Ishikawa (cell line): ENCODE measurements around the gene MAPKBP1.

Experiments used
- CEBPB ChIP-seq: IDR thresholded peaks from 2 replicates; pipeline ENCODE4 v1.6.1; 2012
- CREB1 ChIP-seq: IDR thresholded peaks from 2 replicates; pipeline ENCODE4 v1.6.1; 2012; ENCODE audit warnings: low read depth
- EGR1 ChIP-seq: IDR thresholded peaks from 2 replicates; pipeline ENCODE4 v1.6.1; 2012
- EP300 ChIP-seq: IDR thresholded peaks from 2 replicates; pipeline ENCODE4 v1.6.1; 2012; ENCODE audit warnings: borderline replicate concordance
- FOXM1 ChIP-seq: IDR thresholded peaks from 2 replicates; pipeline ENCODE4 v1.6.1; 2012; ENCODE audit warnings: low read depth, borderline replicate concordance
- NFIC ChIP-seq: IDR thresholded peaks from 2 replicates; pipeline ENCODE4 v1.6.1; 2012
- RAD21 ChIP-seq: IDR thresholded peaks from 2 replicates; pipeline ENCODE4 v1.6.1; 2012; ENCODE audit warnings: low read depth
- REST ChIP-seq: IDR thresholded peaks from 2 replicates; pipeline ENCODE4 v1.6.1; 2012; ENCODE audit warnings: low read depth, mild to moderate bottlenecking
- TAF1 ChIP-seq: IDR thresholded peaks from 2 replicates; pipeline ENCODE4 v1.6.1; 2012; ENCODE audit warnings: low read depth, mild to moderate bottlenecking
- TCF12 ChIP-seq: IDR thresholded peaks from 2 replicates; pipeline ENCODE4 v1.6.1; 2012; ENCODE audit warnings: low read depth
- TEAD4 ChIP-seq: IDR thresholded peaks from 2 replicates; pipeline ENCODE4 v1.6.1; 2012
- YY1 ChIP-seq: IDR thresholded peaks from 2 replicates; pipeline ENCODE4 v1.6.1; 2012; ENCODE audit warnings: low read depth
- ZBTB7A ChIP-seq: IDR thresholded peaks from 2 replicates; pipeline ENCODE4 v1.6.1; 2012; ENCODE audit warnings: low read depth
- TF ChIP-seq, protein P1 (sequence below): IDR thresholded peaks from 2 replicates; pipeline ENCODE4 v1.6.1; 2012
- TF ChIP-seq, protein P2 (sequence below): IDR thresholded peaks from 2 replicates; pipeline ENCODE4 v1.6.1; 2012

MAPKBP1 gene

DNA sequence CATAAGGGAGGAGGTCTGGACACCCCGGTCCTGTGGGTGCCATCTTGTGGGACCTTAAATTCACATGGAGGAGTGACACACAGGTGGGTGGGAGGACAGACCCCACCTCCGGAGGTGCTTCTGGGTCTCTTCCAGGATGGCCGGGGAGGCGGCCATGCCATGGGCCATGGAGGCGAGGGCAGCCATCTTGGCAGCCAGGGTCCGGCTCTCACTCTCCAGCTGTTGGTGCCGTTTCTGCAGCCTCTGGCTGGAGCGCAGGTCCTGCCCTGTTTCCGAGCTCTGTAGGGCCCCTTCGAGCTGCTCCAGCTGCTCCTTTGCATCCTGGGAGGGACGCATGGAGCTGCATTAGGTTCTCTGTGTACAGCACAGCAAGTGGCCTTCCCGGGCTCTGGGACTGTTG, 100.5 kb downstream of the MAPKBP1 start:
- no peak for TF ChIP-seq NFIC
- no peak for TF ChIP-seq RAD21
- no peak for TF ChIP-seq YY1
- TF ChIP-seq TCF12, result no peak
- TF ChIP-seq CREB1, result no peak
- TF ChIP-seq CEBPB, result no peak
- TF ChIP-seq, protein P1, sequence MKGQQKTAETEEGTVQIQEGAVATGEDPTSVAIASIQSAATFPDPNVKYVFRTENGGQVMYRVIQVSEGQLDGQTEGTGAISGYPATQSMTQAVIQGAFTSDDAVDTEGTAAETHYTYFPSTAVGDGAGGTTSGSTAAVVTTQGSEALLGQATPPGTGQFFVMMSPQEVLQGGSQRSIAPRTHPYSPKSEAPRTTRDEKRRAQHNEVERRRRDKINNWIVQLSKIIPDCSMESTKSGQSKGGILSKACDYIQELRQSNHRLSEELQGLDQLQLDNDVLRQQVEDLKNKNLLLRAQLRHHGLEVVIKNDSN, result no peak
- no peak for TF ChIP-seq REST
- TF ChIP-seq ZBTB7A, result no peak
- TF ChIP-seq, protein P2, sequence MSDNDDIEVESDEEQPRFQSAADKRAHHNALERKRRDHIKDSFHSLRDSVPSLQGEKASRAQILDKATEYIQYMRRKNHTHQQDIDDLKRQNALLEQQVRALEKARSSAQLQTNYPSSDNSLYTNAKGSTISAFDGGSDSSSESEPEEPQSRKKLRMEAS, result no peak
- no peak for TF ChIP-seq EGR1
- no peak for TF ChIP-seq EP300
- TF ChIP-seq FOXM1, result no peak
- no peak for TF ChIP-seq TAF1
- no peak for TF ChIP-seq TEAD4

- TF ChIP-seq TAF1 (no peak), EGR1 (no peak), TCF12 (no peak), NFIC (no peak), RAD21 (no peak), ZBTB7A (no peak), YY1 (no peak), CEBPB (no peak), CREB1 (no peak)
- TF ChIP-seq, protein P1, result no peak
Measured at GRCh38 chr15:41876007-41876406, 101.7 kb downstream of the MAPKBP1 start.

DNA sequence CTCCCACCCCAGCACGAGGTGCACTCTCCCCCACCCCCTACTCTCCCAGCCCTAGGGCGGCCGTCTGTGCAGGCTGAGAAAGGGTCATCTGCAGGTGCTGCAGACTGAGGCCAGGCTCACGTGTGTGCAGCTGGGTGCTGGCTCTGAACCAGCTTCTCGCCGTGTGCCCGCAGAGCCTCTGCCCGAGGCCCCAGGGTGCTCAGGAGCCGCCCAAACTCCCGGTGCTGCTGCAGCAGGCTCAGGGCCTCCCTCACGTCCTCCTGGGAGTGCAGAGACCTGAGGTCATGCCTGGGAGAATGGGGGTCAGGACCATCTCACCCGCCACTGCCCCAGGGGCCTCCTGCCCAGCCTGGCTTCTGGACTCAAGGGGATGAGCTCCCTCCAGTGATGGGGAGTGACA, 102.4 kb downstream of the MAPKBP1 start:
- no peak for TF ChIP-seq RAD21
- TF ChIP-seq TEAD4, result no peak
- TF ChIP-seq ZBTB7A, result no peak
- TF ChIP-seq, protein P1, result no peak
- no peak for TF ChIP-seq FOXM1
- TF ChIP-seq, protein P2, result no peak
- TF ChIP-seq YY1, result no peak
- no peak for TF ChIP-seq TAF1
- no peak for TF ChIP-seq REST
- no peak for TF ChIP-seq EGR1
- no peak for TF ChIP-seq EP300
- TF ChIP-seq CEBPB, result no peak
- TF ChIP-seq CREB1, result no peak
- no peak for TF ChIP-seq TCF12
- TF ChIP-seq NFIC, result no peak; the same call in 1 of the 2 replicates
